HL-60 (cell line): ENCODE results near the gene C10orf105.

Experiments
- DNase-seq, 2 experiments: peaks; one replicate each; pipeline ENCODE4 v3.0.0-alpha.2; 2010 to 2020; ENCODE audit warnings: low read depth in 1 of 2, low spot score in 1 of 2
- H3K27ac ChIP-seq: fragments of 250-450 bp; sonication (Bioruptor Pico); replicated peaks from 2 replicates; pipeline ENCODE4 v1.5.1; 2020; ENCODE audit warnings: mild to moderate bottlenecking, moderate library complexity
- H3K27me3 ChIP-seq: fragments of 250-450 bp; sonication (Bioruptor Pico); 2 replicates; pipeline ENCODE4 v1.5.1; 2021; ENCODE audit warnings: mild to moderate bottlenecking, moderate library complexity; ENCODE audit not compliant: insufficient read depth, poor library complexity, severe bottlenecking
- H3K4me3 ChIP-seq: replicated peaks from 2 replicates; pipeline ENCODE4 v1.5.1; 2011; ENCODE audit warnings: mild to moderate bottlenecking, control low read depth, low read length; ENCODE audit not compliant: insufficient read depth
- GABPA ChIP-seq: IDR thresholded peaks from 2 replicates; pipeline ENCODE4 v1.6.1; 2012; ENCODE audit warnings: low read depth
- POLR2AphosphoS5 ChIP-seq: IDR thresholded peaks from 2 replicates; pipeline ENCODE4 v1.6.1; 2012; ENCODE audit warnings: low read depth
- SPI1 ChIP-seq: IDR thresholded peaks from 2 replicates; pipeline ENCODE4 v1.6.1; 2012; ENCODE audit warnings: low read depth, mild to moderate bottlenecking, borderline replicate concordance
- TF ChIP-seq, protein P1 (sequence below): IDR thresholded peaks from 2 replicates; pipeline ENCODE4 v1.6.1; 2012; ENCODE audit warnings: low read depth; ENCODE audit not compliant: insufficient replicate concordance
- TF ChIP-seq, protein P2 (sequence below): IDR thresholded peaks from one replicate; pipeline ENCODE4 v1.5.1; 2011; ENCODE audit warnings: low read length, control low read depth, inconsistent platforms; ENCODE audit not compliant: insufficient read depth

The C10orf105 gene

GRCh38 chr10:71756311-71757191 lies 37.0 kb upstream of the C10orf105 start:
- Histone ChIP-seq H3K27me3 (no peaks in the 10 kb centered on the region), H3K27ac (peak overlapping the region; percentile 71), H3K4me3 (no peak overlapping the region)
- peak in 1 of 2 experiments; percentile 53 for DNase-seq
- TF ChIP-seq, protein P1, sequence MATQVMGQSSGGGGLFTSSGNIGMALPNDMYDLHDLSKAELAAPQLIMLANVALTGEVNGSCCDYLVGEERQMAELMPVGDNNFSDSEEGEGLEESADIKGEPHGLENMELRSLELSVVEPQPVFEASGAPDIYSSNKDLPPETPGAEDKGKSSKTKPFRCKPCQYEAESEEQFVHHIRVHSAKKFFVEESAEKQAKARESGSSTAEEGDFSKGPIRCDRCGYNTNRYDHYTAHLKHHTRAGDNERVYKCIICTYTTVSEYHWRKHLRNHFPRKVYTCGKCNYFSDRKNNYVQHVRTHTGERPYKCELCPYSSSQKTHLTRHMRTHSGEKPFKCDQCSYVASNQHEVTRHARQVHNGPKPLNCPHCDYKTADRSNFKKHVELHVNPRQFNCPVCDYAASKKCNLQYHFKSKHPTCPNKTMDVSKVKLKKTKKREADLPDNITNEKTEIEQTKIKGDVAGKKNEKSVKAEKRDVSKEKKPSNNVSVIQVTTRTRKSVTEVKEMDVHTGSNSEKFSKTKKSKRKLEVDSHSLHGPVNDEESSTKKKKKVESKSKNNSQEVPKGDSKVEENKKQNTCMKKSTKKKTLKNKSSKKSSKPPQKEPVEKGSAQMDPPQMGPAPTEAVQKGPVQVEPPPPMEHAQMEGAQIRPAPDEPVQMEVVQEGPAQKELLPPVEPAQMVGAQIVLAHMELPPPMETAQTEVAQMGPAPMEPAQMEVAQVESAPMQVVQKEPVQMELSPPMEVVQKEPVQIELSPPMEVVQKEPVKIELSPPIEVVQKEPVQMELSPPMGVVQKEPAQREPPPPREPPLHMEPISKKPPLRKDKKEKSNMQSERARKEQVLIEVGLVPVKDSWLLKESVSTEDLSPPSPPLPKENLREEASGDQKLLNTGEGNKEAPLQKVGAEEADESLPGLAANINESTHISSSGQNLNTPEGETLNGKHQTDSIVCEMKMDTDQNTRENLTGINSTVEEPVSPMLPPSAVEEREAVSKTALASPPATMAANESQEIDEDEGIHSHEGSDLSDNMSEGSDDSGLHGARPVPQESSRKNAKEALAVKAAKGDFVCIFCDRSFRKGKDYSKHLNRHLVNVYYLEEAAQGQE: no peak
- TF ChIP-seq SPI1: no peak

DNA sequence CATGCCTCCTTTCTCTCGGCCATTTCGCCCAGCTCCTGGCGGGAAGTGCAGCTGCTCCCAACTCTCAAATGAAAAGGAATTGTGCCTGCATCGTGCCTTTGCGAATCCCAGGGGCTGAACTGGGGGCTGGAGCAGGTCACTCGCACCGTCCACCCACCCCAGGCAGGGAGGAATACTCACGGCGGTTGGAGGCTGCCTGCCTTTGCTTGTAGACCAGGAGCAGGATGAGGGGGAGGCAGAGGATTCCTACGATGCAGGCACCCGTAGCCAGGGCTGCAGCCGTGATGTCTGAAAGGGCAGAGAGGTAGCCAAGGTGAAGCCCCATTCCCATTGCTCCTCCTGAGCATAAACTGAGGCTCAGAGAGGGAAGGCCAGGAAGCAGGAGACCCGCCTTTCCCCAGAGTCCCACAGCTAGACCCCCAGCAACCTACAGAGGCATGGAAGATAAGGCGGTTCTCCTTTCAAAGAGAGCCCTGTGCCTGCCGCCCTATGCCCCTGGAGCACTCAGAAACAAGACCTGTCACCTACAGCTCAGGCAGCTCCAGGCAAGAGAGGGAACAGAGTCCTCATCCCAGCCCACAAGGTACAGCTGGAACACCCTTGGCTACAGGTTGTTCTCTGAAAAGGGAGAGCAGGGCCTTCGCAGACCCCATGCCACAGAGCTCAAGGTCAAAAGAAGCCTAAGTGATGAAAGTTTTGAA lies 35.8 kb upstream of the C10orf105 start:
- peak overlapping the region; percentile 71 for H3K27ac ChIP-seq
- no peak overlapping the region for H3K4me3 ChIP-seq
- no peak for DNase-seq
- TF ChIP-seq POLR2AphosphoS5: peak; percentile 41; the same call in 1 of the 2 replicates
- TF ChIP-seq, protein P1: no peak
- H3K27me3 ChIP-seq: no peaks in the 10 kb centered on the region

DNA sequence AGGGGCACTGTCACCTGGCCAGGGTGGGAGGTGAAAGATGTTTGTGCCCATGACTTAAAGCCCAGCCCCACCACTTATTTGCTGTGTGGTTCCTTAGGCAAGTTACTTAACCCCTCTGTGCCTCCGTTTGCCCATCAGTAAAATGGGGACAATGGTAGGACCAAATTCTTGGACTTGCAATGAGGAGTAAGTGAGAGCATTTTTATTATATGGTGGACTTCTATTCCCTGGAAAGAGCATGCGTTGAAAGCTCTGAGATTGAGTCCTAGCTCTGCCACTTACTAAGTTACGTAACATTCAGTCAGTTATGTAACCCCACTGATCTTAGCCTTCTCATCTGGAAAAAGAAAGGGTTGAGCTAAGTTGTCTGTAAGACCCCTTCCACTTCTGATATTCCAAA lies 35.0 kb upstream of the C10orf105 start:
- Histone ChIP-seq H3K27me3 (no peaks in the 10 kb centered on the region), H3K27ac (peak overlapping the region; percentile 71), H3K4me3 (no peak overlapping the region)
- DNase-seq: peak; percentile 58 to 75
- TF ChIP-seq GABPA (no peak), POLR2AphosphoS5 (no peak), SPI1 (no peak)
- TF ChIP-seq, protein P1: no peak
- TF ChIP-seq, protein P2, sequence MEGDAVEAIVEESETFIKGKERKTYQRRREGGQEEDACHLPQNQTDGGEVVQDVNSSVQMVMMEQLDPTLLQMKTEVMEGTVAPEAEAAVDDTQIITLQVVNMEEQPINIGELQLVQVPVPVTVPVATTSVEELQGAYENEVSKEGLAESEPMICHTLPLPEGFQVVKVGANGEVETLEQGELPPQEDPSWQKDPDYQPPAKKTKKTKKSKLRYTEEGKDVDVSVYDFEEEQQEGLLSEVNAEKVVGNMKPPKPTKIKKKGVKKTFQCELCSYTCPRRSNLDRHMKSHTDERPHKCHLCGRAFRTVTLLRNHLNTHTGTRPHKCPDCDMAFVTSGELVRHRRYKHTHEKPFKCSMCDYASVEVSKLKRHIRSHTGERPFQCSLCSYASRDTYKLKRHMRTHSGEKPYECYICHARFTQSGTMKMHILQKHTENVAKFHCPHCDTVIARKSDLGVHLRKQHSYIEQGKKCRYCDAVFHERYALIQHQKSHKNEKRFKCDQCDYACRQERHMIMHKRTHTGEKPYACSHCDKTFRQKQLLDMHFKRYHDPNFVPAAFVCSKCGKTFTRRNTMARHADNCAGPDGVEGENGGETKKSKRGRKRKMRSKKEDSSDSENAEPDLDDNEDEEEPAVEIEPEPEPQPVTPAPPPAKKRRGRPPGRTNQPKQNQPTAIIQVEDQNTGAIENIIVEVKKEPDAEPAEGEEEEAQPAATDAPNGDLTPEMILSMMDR: no peak

DNA sequence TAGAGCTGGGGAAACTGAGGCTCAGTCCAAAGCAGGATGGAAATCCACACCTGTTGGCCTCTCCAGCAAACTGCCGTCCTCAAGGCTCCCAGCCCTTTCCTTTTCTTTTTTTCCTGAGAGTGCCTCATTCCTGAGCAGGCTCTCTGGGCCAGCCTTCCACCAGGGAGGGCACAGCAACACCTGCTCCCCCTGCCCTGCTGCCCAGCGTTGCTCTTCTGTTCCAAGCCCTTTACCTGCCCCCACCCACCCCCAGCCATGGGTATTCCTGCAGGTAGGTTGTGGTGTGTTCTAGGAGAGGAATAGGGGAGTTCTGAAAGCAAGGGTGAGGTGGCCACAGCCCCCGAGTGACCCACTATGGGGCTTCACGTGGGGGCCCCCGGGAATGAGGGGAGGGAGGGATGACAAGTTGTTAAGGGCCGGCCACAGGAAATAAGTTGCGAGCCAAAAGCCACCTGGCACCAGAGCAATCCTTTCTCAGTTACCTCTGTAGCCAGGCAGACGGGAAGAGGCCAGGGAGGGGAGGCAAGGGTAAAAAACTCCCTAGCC lies 34.5 kb upstream of the C10orf105 start:
- no peak overlapping the region for H3K4me3 ChIP-seq
- H3K27me3 ChIP-seq: no peaks in the 10 kb centered on the region
- peak overlapping the region; percentile 71 for H3K27ac ChIP-seq
- DNase-seq: peak in 1 of 2 experiments; percentile 34
- TF ChIP-seq GABPA: no peak
- TF ChIP-seq SPI1: no peak
- TF ChIP-seq POLR2AphosphoS5: no peak
- TF ChIP-seq, protein P2: no peak
- TF ChIP-seq, protein P1: no peak
